Keratinocyte (primary cell): ENCODE results near the gene SH3RF1. TPM values are rescaled to one million over a fixed set of nuclear protein-coding genes. Genes with fewer than 3 reads are reported as not detected.

Experiments used
- DNase-seq: peaks from one replicate; pipeline ENCODE4 v3.0.0-alpha.2; 2011; ENCODE audit warnings: low read depth, missing footprints, low spot score
- FAIRE-seq: peaks from 2 replicates; lab custom pipeline; 2011; peaks lifted over from hg19 to GRCh38; lab: Jason Lieb, UNC
- H2AFZ ChIP-seq: 2 replicates; pipeline ENCODE4 v1.6.0; 2012; ENCODE audit warnings: low read length, control low read depth, inconsistent platforms; ENCODE audit not compliant: control insufficient read depth
- H3K27ac ChIP-seq: 2 replicates; pipeline ENCODE4 v1.5.1; 2011; ENCODE audit warnings: low read length; ENCODE audit not compliant: control insufficient read depth, insufficient read depth
- H3K27me3 ChIP-seq: 3 replicates; pipeline ENCODE4 v1.6.0; 2011; ENCODE audit warnings: low read length; ENCODE audit not compliant: control insufficient read depth, insufficient read depth; ENCODE audit errors: extremely low read depth
- H3K36me3 ChIP-seq, 2 experiments: 2 replicates in 1 of 2; 3 replicates in 1 of 2; pipeline ENCODE4 v1.5.1; 2011; ENCODE audit warnings: low read length in 2 of 2, mild to moderate bottlenecking in 1 of 2; ENCODE audit not compliant: control insufficient read depth in 2 of 2, insufficient read depth in 2 of 2; ENCODE audit errors: extremely low read depth in 1 of 2
- H3K4me1 ChIP-seq: 3 replicates; pipeline ENCODE4 v1.5.1; 2011; ENCODE audit warnings: low read length; ENCODE audit not compliant: control insufficient read depth, insufficient read depth; ENCODE audit errors: extremely low read depth
- H3K4me2 ChIP-seq: 3 replicates; pipeline ENCODE4 v1.6.0; 2011; ENCODE audit warnings: low read depth, low read length; ENCODE audit not compliant: control insufficient read depth, insufficient read depth; ENCODE audit errors: extremely low read depth
- H3K4me3 ChIP-seq, 3 experiments: fragments of 200-600 bp in 1 of 3; sonication (generic) in 1 of 3; 2 replicates in 2 of 3; 3 replicates in 1 of 3; pipeline ENCODE4 v1.5.1; 2011 to 2016; ENCODE audit warnings: low read length in 3 of 3, mild to moderate bottlenecking in 3 of 3, control low read depth in 2 of 3, inconsistent platforms in 1 of 3, low read depth in 1 of 3, mixed read lengths in 1 of 3, mixed run types in 1 of 3, moderate library complexity in 1 of 3; ENCODE audit not compliant: control insufficient read depth in 2 of 3, insufficient read depth in 2 of 3; ENCODE audit errors: extremely low read depth in 1 of 3
- H3K79me2 ChIP-seq: 2 replicates; pipeline ENCODE4 v1.6.0; 2012; ENCODE audit warnings: low read length; ENCODE audit not compliant: control insufficient read depth, insufficient read depth
- H3K9ac ChIP-seq: 3 replicates; pipeline ENCODE4 v1.6.0; 2011; ENCODE audit warnings: low read length; ENCODE audit not compliant: control insufficient read depth, insufficient read depth; ENCODE audit errors: extremely low read depth
- H3K9me1 ChIP-seq: 3 replicates; pipeline ENCODE4 v1.6.0; 2011; ENCODE audit warnings: low read length; ENCODE audit not compliant: control insufficient read depth, insufficient read depth; ENCODE audit errors: extremely low read depth
- H3K9me3 ChIP-seq: 2 replicates; pipeline ENCODE4 v1.5.1; 2012; ENCODE audit warnings: low read depth, low read length; ENCODE audit not compliant: control insufficient read depth
- H4K20me1 ChIP-seq: 3 replicates; pipeline ENCODE4 v1.6.0; 2011; ENCODE audit warnings: low read length; ENCODE audit not compliant: control insufficient read depth, insufficient read depth; ENCODE audit errors: extremely low read depth
- CTCF ChIP-seq, 3 experiments: IDR thresholded peaks in 1 of 3; conservative IDR thresholded peaks in 1 of 3; optimal IDR thresholded peaks in 1 of 3; 2 replicates in 2 of 3; 3 replicates in 1 of 3; pipeline versions ENCODE3 to v1.5.1; 2011; ENCODE audit warnings: low read length in 3 of 3, mild to moderate bottlenecking in 3 of 3, moderate library complexity in 2 of 3, control low read depth in 1 of 3, inconsistent platforms in 1 of 3; ENCODE audit not compliant: insufficient read depth in 2 of 3; ENCODE audit errors: extremely low read depth in 1 of 3
- EZH2 ChIP-seq: IDR thresholded peaks from one replicate; pipeline ENCODE4 v1.6.1; 2012; ENCODE audit warnings: inconsistent platforms, mild to moderate bottlenecking, low read length, moderate library complexity
- dilution Hi-C: fragments of 300-500 bp; cut with MboI; formaldehyde crosslinking; loops from one replicate; pipeline ENCODE4 v1.7.0; 2020; ENCODE audit warnings: low sequenced_read_pairs; ENCODE audit not compliant: extremely low pct_ligation_motif_present
- polyA plus RNA-seq, 5 experiments: library from polyadenylated mRNA; depleted of rRNA in 3 of 5; stranded (reverse) in 3 of 5; stranded (forward) in 1 of 5; unstranded in 1 of 5; fragments of >200 nt; gene quantifications; 1 replicate in 1 of 5; 2 replicates in 3 of 5; 3 replicates in 1 of 5; pipeline versions ENCODE4 v1.2.1 to v1.2.3, GENCODE V29; 2011 to 2012; ENCODE audit warnings: missing spikeins in 2 of 5, low read depth in 1 of 5, low replicate concordance in 1 of 5

The SH3RF1 gene
- polyA plus RNA-seq, 1 donor (not counting 4 experiments of a cell fraction or from before 2014, with no cell fraction given), result 9.5 TPM

GRCh38 chr4:169202145-169202699 is 68.5 kb downstream of the SH3RF1 start:
- Histone ChIP-seq H3K9me1 (peaks cover 3% of the 10 kb centered on the region), H3K4me2 (no peak overlapping the region), H3K27ac (no peak overlapping the region), H3K79me2 (peaks cover 54% of the 10 kb centered on the region), H2AFZ (no peak overlapping the region), H3K36me3 (no peaks in the 10 kb centered on the region), H3K4me1 (peaks cover 29% of the 10 kb centered on the region), H3K9ac (no peak overlapping the region), H3K4me3 (no peak overlapping the region), H4K20me1 (no peaks in the 10 kb centered on the region), H3K9me3 (no peaks in the 10 kb centered on the region), H3K27me3 (no peaks in the 10 kb centered on the region)
- FAIRE-seq, result peak; percentile 29
- TF ChIP-seq EZH2, result no peak
- TF ChIP-seq CTCF (optimal IDR thresholded peaks at IDR 0.05 in 1 of 3, IDR thresholded peaks at IDR 0.05 in 1 of 3, conservative IDR thresholded peaks at IDR 0.05 in 1 of 3; ENCODE audit: extremely low read depth in 1 of 3, insufficient read depth in 2 of 3, low read length in 3 of 3), result no peak
- dilution Hi-C loops, result no loop called here
- no peak for DNase-seq

- Histone ChIP-seq H3K4me3 (no peak overlapping the region), H3K9ac (no peak overlapping the region), H3K79me2 (peaks cover 47% of the 10 kb centered on the region), H3K27ac (peak overlapping the region; percentile 72), H3K4me2 (no peak overlapping the region), H3K9me3 (no peaks in the 10 kb centered on the region), H3K36me3 (no peaks in the 10 kb centered on the region), H3K27me3 (no peaks in the 10 kb centered on the region), H3K4me1 (peaks cover 29% of the 10 kb centered on the region), H3K9me1 (peaks cover 3% of the 10 kb centered on the region), H2AFZ (no peak overlapping the region), H4K20me1 (no peaks in the 10 kb centered on the region)
- peak; percentile 17 for FAIRE-seq
- dilution Hi-C loops, result no loop called here
- no peak for DNase-seq
- TF ChIP-seq CTCF (optimal IDR thresholded peaks at IDR 0.05 in 1 of 3, IDR thresholded peaks at IDR 0.05 in 1 of 3, conservative IDR thresholded peaks at IDR 0.05 in 1 of 3; ENCODE audit: extremely low read depth in 1 of 3, insufficient read depth in 2 of 3, low read length in 3 of 3) (no peak), EZH2 (no peak)
Measured at GRCh38 chr4:169201222-169202144, 69.3 kb downstream of the SH3RF1 start.
